ENCODE results near the gene ZMIZ1.

GRCh38 chr10:79100771-79101170 is 32.0 kb downstream of the ZMIZ1 start:
- TF ChIP-seq, protein P1, sequence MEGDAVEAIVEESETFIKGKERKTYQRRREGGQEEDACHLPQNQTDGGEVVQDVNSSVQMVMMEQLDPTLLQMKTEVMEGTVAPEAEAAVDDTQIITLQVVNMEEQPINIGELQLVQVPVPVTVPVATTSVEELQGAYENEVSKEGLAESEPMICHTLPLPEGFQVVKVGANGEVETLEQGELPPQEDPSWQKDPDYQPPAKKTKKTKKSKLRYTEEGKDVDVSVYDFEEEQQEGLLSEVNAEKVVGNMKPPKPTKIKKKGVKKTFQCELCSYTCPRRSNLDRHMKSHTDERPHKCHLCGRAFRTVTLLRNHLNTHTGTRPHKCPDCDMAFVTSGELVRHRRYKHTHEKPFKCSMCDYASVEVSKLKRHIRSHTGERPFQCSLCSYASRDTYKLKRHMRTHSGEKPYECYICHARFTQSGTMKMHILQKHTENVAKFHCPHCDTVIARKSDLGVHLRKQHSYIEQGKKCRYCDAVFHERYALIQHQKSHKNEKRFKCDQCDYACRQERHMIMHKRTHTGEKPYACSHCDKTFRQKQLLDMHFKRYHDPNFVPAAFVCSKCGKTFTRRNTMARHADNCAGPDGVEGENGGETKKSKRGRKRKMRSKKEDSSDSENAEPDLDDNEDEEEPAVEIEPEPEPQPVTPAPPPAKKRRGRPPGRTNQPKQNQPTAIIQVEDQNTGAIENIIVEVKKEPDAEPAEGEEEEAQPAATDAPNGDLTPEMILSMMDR (IDR thresholded peaks at IDR 0.05; ENCODE audit: low read depth, low read length, missing input control) = no peak
- TF ChIP-seq RXRA (IDR thresholded peaks at IDR 0.05) = no peak
- TF ChIP-seq YY1 (IDR thresholded peaks at IDR 0.05) = no peak
- no peak for TF ChIP-seq RAD21 (IDR thresholded peaks at IDR 0.05)
- TF ChIP-seq REST (IDR thresholded peaks at IDR 0.05) = no peak
- TF ChIP-seq FOXA1 (IDR thresholded peaks at IDR 0.05) = no peak
- TF ChIP-seq SP1 (IDR thresholded peaks at IDR 0.05) = no peak
- no peak for TF ChIP-seq JUND (IDR thresholded peaks at IDR 0.05)
- no peak for TF ChIP-seq EGR1 (IDR thresholded peaks at IDR 0.05; ENCODE audit: low read depth in 2 of 2)
- no peak for TF ChIP-seq HNF4A (conservative IDR thresholded peaks at IDR 0.05)
- TF ChIP-seq GABPA (IDR thresholded peaks at IDR 0.05 in 1 of 2, conservative IDR thresholded peaks at IDR 0.05 in 1 of 2) = no peak
- TF ChIP-seq TAF1 (conservative IDR thresholded peaks at IDR 0.05) = no peak
- no peak for TF ChIP-seq ZBTB33 (IDR thresholded peaks at IDR 0.05)
